WTC11 (cell line): ENCODE results near the gene MAST4. TPM values are rescaled to one million over a fixed set of nuclear protein-coding genes. Genes with fewer than 3 reads are reported as not detected.
A peak's percentile ranks its signal among the peaks of the same experiment; 100 is the strongest.

Experiments used
- ATAC-seq: fragments of 200-7000 bp; cut with Tn5 transposase; 2 replicates; pipeline ENCODE4 v1.10.0; 2021; ENCODE audit warnings: mild to moderate bottlenecking, moderate library complexity
- CTCF ChIA-PET: fragments of 300-600 bp; sonication (Branson Sonifier 250); formaldehyde crosslinking; loops from one replicate; lab custom pipeline; 2021; ENCODE audit warnings: antibody characterized with exemption; lab: Charles Lee
- POLR2A ChIA-PET: fragments of 350-600 bp; sonication (Branson Sonifier 250); formaldehyde crosslinking; loops from one replicate; lab custom pipeline; 2021; ENCODE audit warnings: antibody characterized with exemption; lab: Charles Lee
- DNase-seq: peaks from one replicate; pipeline ENCODE4 v3.0.0; 2021; ENCODE audit warnings: low spot score
- H3K27ac Mint-ChIP-seq: 2 replicates; pipeline ENCODE4 v1.8.0; 2021; ENCODE audit warnings: mixed read lengths
- H3K27me3 Mint-ChIP-seq: 2 replicates; pipeline ENCODE4 v1.8.0; 2021; ENCODE audit warnings: low read depth, mild to moderate bottlenecking, moderate library complexity, mixed read lengths
- H3K36me3 Mint-ChIP-seq: 2 replicates; pipeline ENCODE4 v1.8.0; 2021; ENCODE audit warnings: mixed read lengths
- H3K4me1 Mint-ChIP-seq: 2 replicates; pipeline ENCODE4 v1.8.0; 2022; ENCODE audit warnings: mixed read lengths
- H3K4me3 Mint-ChIP-seq: 2 replicates; pipeline ENCODE4 v1.8.0; 2021; ENCODE audit warnings: mild to moderate bottlenecking, moderate library complexity, mixed read lengths
- H3K9me3 Mint-ChIP-seq: 2 replicates; pipeline ENCODE4 v1.8.0; 2021; ENCODE audit warnings: mixed read lengths
- ETV6 ChIP-seq: sonication (generic); formaldehyde crosslinking; IDR thresholded peaks from 2 replicates; pipeline ENCODE4 v1.8.1; 2022; ENCODE audit warnings: mild to moderate bottlenecking, missing genetic modification reagents
- FOXJ3 ChIP-seq: sonication (generic); formaldehyde crosslinking; IDR thresholded peaks from 2 replicates; pipeline ENCODE4 v1.9.0; 2021; ENCODE audit warnings: missing genetic modification reagents, mild to moderate bottlenecking, borderline replicate concordance
- GRHL2 ChIP-seq: fragments of 250-450 bp; sonication (Bioruptor Pico); IDR thresholded peaks from 2 replicates; pipeline ENCODE4 v1.8.0; 2022; ENCODE audit warnings: mild to moderate bottlenecking, moderate library complexity; ENCODE audit not compliant: insufficient replicate concordance, severe bottlenecking
- JUN ChIP-seq: sonication (generic); formaldehyde crosslinking; IDR thresholded peaks from 2 replicates; pipeline ENCODE4 v1.8.0; 2023; ENCODE audit warnings: mild to moderate bottlenecking, missing genetic modification reagents
- NR1H2 ChIP-seq: sonication (generic); formaldehyde crosslinking; IDR thresholded peaks from 2 replicates; pipeline ENCODE4 v1.9.0; 2021; ENCODE audit warnings: mild to moderate bottlenecking, moderate library complexity, missing genetic modification reagents
- SMAD4 ChIP-seq: sonication (generic); formaldehyde crosslinking; IDR thresholded peaks from 2 replicates; pipeline ENCODE4 v1.8.0; 2022; ENCODE audit warnings: mild to moderate bottlenecking, missing genetic modification reagents
- TCF7 ChIP-seq: sonication (generic); formaldehyde crosslinking; IDR thresholded peaks from 2 replicates; pipeline ENCODE4 v1.8.0; 2022; ENCODE audit warnings: mild to moderate bottlenecking, low read depth, missing genetic modification reagents, moderate library complexity
- ZNF671 ChIP-seq: fragments of 250-450 bp; sonication (Bioruptor Pico); IDR thresholded peaks from 2 replicates; pipeline ENCODE4 v1.8.0; 2021; ENCODE audit warnings: mild to moderate bottlenecking
- total RNA-seq: library from RNA; stranded (reverse); gene quantifications from 3 replicates; pipeline ENCODE4 v1.2.3, GENCODE V29; 2021
- TF ChIP-seq, protein P1 (sequence below): fragments of 250-450 bp; sonication (Bioruptor Pico); IDR thresholded peaks from 2 replicates; pipeline ENCODE4 v1.9.0; 2021; ENCODE audit warnings: moderate library complexity, mild to moderate bottlenecking, inconsistent platforms, borderline replicate concordance
- TF ChIP-seq, protein P2 (sequence below): sonication (generic); formaldehyde crosslinking; IDR thresholded peaks from 2 replicates; pipeline ENCODE4 v1.8.0; 2023; ENCODE audit warnings: missing genetic modification reagents, mild to moderate bottlenecking, borderline replicate concordance
- TF ChIP-seq, protein P3 (sequence below): sonication (generic); formaldehyde crosslinking; IDR thresholded peaks from 2 replicates; pipeline ENCODE4 v1.8.0; 2022; ENCODE audit warnings: mild to moderate bottlenecking, missing genetic modification reagents
- TF ChIP-seq, protein P4 (sequence below): fragments of 250-450 bp; sonication (Bioruptor Pico); IDR thresholded peaks from 2 replicates; pipeline ENCODE4 v2.1.2; 2022; ENCODE audit warnings: mild to moderate bottlenecking, moderate library complexity
- TF ChIP-seq, protein P5 (sequence below): sonication (generic); formaldehyde crosslinking; IDR thresholded peaks from 2 replicates; pipeline ENCODE4 v1.8.1; 2023; ENCODE audit warnings: mild to moderate bottlenecking, moderate library complexity, missing genetic modification reagents

The MAST4 gene
- total RNA-seq, 1 experiment from 2014 or later: 8.0 TPM

DNA sequence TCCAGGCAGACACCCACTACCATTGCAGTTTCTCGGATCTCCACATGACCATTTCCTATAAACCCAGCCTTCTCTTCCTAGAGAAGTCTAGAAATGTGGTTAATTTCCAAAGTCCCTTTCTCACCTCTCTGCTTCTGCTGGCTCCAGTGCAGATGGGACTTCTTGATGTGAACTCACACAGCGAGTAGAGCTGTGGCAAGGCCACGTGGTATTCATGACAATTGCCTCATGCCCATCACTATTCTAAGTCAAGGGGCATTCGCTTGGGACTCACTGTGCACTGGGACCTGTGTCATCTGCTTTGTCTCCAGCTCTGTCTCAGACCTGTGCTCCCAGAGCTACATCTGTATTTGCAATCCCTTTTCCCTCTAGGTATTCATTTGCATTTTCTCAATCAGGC, 594.2 kb downstream of the MAST4 start:
- Mint-ChIP-seq H3K36me3 (peaks cover 13% of the 10 kb centered on the region), H3K27ac (no peak overlapping the region; the same call in 1 of the 2 replicates), H3K27me3 (no peaks in the 10 kb centered on the region), H3K4me1 (peaks cover 20% of the 10 kb centered on the region), H3K9me3 (peaks cover 17% of the 10 kb centered on the region), H3K4me3 (no peak overlapping the region)
- ATAC-seq (no peak), DNase-seq (no peak)
- ChIA-PET CTCF (no interaction called here), POLR2A (no interaction called here)
- TF ChIP-seq, protein P1, sequence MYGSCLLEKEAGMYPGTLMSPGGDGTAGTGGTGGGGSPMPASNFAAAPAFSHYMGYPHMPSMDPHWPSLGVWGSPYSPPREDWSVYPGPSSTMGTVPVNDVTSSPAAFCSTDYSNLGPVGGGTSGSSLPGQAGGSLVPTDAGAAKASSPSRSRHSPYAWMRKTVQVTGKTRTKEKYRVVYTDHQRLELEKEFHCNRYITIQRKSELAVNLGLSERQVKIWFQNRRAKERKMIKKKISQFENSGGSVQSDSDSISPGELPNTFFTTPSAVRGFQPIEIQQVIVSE (CRISPR knock-in tag): no peak
- TF ChIP-seq NR1H2: no peak
- TF ChIP-seq, protein P2, sequence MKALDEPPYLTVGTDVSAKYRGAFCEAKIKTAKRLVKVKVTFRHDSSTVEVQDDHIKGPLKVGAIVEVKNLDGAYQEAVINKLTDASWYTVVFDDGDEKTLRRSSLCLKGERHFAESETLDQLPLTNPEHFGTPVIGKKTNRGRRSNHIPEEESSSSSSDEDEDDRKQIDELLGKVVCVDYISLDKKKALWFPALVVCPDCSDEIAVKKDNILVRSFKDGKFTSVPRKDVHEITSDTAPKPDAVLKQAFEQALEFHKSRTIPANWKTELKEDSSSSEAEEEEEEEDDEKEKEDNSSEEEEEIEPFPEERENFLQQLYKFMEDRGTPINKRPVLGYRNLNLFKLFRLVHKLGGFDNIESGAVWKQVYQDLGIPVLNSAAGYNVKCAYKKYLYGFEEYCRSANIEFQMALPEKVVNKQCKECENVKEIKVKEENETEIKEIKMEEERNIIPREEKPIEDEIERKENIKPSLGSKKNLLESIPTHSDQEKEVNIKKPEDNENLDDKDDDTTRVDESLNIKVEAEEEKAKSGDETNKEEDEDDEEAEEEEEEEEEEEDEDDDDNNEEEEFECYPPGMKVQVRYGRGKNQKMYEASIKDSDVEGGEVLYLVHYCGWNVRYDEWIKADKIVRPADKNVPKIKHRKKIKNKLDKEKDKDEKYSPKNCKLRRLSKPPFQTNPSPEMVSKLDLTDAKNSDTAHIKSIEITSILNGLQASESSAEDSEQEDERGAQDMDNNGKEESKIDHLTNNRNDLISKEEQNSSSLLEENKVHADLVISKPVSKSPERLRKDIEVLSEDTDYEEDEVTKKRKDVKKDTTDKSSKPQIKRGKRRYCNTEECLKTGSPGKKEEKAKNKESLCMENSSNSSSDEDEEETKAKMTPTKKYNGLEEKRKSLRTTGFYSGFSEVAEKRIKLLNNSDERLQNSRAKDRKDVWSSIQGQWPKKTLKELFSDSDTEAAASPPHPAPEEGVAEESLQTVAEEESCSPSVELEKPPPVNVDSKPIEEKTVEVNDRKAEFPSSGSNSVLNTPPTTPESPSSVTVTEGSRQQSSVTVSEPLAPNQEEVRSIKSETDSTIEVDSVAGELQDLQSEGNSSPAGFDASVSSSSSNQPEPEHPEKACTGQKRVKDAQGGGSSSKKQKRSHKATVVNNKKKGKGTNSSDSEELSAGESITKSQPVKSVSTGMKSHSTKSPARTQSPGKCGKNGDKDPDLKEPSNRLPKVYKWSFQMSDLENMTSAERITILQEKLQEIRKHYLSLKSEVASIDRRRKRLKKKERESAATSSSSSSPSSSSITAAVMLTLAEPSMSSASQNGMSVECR (CRISPR knock-in tag): no peak
- no peak for TF ChIP-seq JUN (CRISPR knock-in tag)
- no peak for TF ChIP-seq GRHL2 (CRISPR knock-in tag)
- TF ChIP-seq TCF7 (CRISPR knock-in tag): no peak
- TF ChIP-seq ETV6 (CRISPR knock-in tag): no peak

DNA sequence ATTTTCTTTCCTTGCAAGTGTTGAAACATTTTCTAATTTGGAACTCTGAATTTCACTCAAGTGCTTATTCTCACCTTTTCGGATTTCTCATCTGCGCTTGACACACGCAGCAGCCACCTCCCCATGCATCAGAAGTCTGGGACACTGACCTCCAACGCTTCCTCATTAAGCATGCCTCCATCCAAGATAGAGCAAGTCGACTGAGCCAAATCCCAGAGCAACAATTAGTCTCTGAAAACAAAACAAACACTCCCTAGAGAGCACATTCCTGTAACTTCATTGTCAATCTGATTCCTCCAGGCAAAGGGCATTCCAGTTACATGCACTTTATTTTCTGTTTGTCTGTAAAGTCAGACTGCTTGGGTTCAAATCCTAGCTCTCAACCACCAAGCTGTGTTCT, 594.7 kb downstream of the MAST4 start:
- Mint-ChIP-seq H3K4me1 (peaks cover 20% of the 10 kb centered on the region), H3K27ac (peak overlapping the region; percentile 75), H3K4me3 (no peak overlapping the region), H3K36me3 (peaks cover 13% of the 10 kb centered on the region)
- DNase-seq (no peak), ATAC-seq (peak; percentile 85)
- TF ChIP-seq SMAD4 (CRISPR knock-in tag) (no peak), FOXJ3 (no peak), ZNF671 (CRISPR knock-in tag) (no peak)
- TF ChIP-seq, protein P3, sequence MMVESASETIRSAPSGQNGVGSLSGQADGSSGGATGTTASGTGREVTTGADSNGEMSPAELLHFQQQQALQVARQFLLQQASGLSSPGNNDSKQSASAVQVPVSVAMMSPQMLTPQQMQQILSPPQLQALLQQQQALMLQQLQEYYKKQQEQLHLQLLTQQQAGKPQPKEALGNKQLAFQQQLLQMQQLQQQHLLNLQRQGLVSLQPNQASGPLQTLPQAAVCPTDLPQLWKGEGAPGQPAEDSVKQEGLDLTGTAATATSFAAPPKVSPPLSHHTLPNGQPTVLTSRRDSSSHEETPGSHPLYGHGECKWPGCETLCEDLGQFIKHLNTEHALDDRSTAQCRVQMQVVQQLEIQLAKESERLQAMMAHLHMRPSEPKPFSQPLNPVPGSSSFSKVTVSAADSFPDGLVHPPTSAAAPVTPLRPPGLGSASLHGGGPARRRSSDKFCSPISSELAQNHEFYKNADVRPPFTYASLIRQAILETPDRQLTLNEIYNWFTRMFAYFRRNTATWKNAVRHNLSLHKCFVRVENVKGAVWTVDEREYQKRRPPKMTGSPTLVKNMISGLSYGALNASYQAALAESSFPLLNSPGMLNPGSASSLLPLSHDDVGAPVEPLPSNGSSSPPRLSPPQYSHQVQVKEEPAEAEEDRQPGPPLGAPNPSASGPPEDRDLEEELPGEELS (CRISPR knock-in tag): no peak
- TF ChIP-seq, protein P4, sequence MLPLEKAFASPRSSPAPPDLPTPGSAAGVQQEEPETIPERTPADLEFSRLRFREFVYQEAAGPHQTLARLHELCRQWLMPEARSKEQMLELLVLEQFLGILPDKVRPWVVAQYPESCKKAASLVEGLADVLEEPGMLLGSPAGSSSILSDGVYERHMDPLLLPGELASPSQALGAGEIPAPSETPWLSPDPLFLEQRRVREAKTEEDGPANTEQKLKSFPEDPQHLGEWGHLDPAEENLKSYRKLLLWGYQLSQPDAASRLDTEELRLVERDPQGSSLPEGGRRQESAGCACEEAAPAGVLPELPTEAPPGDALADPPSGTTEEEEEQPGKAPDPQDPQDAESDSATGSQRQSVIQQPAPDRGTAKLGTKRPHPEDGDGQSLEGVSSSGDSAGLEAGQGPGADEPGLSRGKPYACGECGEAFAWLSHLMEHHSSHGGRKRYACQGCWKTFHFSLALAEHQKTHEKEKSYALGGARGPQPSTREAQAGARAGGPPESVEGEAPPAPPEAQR (CRISPR knock-in tag): no peak
- TF ChIP-seq, protein P5, sequence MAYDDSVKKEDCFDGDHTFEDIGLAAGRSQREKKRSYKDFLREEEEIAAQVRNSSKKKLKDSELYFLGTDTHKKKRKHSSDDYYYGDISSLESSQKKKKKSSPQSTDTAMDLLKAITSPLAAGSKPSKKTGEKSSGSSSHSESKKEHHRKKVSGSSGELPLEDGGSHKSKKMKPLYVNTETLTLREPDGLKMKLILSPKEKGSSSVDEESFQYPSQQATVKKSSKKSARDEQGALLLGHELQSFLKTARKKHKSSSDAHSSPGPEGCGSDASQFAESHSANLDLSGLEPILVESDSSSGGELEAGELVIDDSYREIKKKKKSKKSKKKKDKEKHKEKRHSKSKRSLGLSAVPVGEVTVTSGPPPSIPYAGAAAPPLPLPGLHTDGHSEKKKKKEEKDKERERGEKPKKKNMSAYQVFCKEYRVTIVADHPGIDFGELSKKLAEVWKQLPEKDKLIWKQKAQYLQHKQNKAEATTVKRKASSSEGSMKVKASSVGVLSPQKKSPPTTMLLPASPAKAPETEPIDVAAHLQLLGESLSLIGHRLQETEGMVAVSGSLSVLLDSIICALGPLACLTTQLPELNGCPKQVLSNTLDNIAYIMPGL (CRISPR knock-in tag): no peak
- TF ChIP-seq, all 79 proteins: peak for 0
- peaks cover 17% of the 10 kb centered on the region for H3K9me3 Mint-ChIP-seq
- ChIA-PET CTCF (interaction anchor here (0.9 kb wide), 1 partner anchor 25 kb away, joined by 3 read pairs; no protein-coding TSS in a partner anchor), POLR2A (no interaction called here)
- no peaks in the 10 kb centered on the region for H3K27me3 Mint-ChIP-seq
